GM04503 (cell line): ENCODE measurements around the gene TBC1D16.

Experiments used
- DNase-seq: peaks from one replicate; pipeline ENCODE4 v3.0.0-alpha.2; 2012; ENCODE audit warnings: low read depth

Gene TBC1D16

GRCh38 chr17:79926605-79927135, 109.0 kb downstream of the TBC1D16 start:
- DNase-seq = no peak

GRCh38 chr17:79926142-79926604, 109.5 kb downstream of the TBC1D16 start:
- DNase-seq = no peak

- no peak for DNase-seq
These were observed 110.3 kb downstream of the TBC1D16 start for GRCh38 chr17:79925242-79925957.

- no peak for DNase-seq
These were observed 111.1 kb downstream of the TBC1D16 start for GRCh38 chr17:79924639-79924976.

- no peak for DNase-seq
These were observed 111.6 kb downstream of the TBC1D16 start for GRCh38 chr17:79923974-79924638.

GRCh38 chr17:79922798-79923197, 112.9 kb downstream of the TBC1D16 start:
- DNase-seq = no peak

GRCh38 chr17:79922116-79922601, 113.5 kb downstream of the TBC1D16 start:
- DNase-seq = no peak

GRCh38 chr17:79921411-79922115, 114.1 kb downstream of the TBC1D16 start:
- DNase-seq = no peak

GRCh38 chr17:79920751-79921410, 114.8 kb downstream of the TBC1D16 start:
- no peak for DNase-seq

- no peak for DNase-seq
These were observed 115.6 kb downstream of the TBC1D16 start for GRCh38 chr17:79919862-79920720.

GRCh38 chr17:79919164-79919585, 116.5 kb downstream of the TBC1D16 start:
- DNase-seq = no peak

- DNase-seq = no peak
These were observed 117.0 kb downstream of the TBC1D16 start for GRCh38 chr17:79918581-79919163.

GRCh38 chr17:79917902-79918484, 117.7 kb downstream of the TBC1D16 start:
- no peak for DNase-seq

- no peak for DNase-seq
These were observed 118.4 kb downstream of the TBC1D16 start for GRCh38 chr17:79916991-79917901.

GRCh38 chr17:79916506-79916905, 119.2 kb downstream of the TBC1D16 start:
- DNase-seq = no peak

- DNase-seq = no peak
These were observed 119.7 kb downstream of the TBC1D16 start for GRCh38 chr17:79915850-79916430.

GRCh38 chr17:79914813-79915740, 120.6 kb downstream of the TBC1D16 start:
- DNase-seq = no peak
